ENCODE data around the gene GGTLC2.

GGTLC2 gene

DNA sequence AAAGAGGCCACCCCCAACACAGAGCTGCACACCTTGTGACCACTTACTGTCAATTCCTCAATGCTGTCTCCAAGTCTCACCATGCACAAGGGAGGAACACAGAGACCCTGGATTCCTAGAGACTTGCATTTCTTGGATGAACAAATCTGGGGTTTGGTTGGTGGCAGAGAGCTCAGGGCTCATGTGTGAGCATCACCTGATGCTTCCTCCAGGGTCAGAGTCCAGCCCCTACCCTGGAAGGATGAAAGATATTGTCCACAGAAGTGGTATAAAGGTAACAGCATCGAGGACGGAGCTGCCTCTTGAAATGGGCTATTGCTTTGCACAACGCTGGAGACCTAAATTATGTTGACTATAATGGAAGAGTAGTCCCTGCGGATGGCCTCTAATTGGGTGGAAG lies 36.0 kb downstream of the GGTLC2 start:
- H3K9ac ChIP-seq (ENCODE audit: low read length): no peak overlapping the region
- TF ChIP-seq CTCF (IDR thresholded peaks at IDR 0.05; ENCODE audit: low read depth, low read length) (no peak), EZH2phosphoT487 (IDR thresholded peaks at IDR 0.05; ENCODE audit: low read depth) (no peak)
- H4K20me1 ChIP-seq (ENCODE audit: insufficient read depth, low read length): no peaks in the 10 kb centered on the region
- no peak overlapping the region for H3K4me3 ChIP-seq (ENCODE audit: low read length)
- no peak overlapping the region for H2AFZ ChIP-seq (ENCODE audit: low read depth, low read length)
- H3K9me3 ChIP-seq (ENCODE audit: insufficient read depth, low read length): no peaks in the 10 kb centered on the region
- H3K27me3 ChIP-seq (ENCODE audit: low read depth, low read length): no peaks in the 10 kb centered on the region
- peaks cover 9% of the 10 kb centered on the region for H3K4me1 ChIP-seq (ENCODE audit: low read length)
- H3K36me3 ChIP-seq (replicated peaks; ENCODE audit: low read depth, low read length): no peaks in the 10 kb centered on the region
- H3K79me2 ChIP-seq (ENCODE audit: low read length): no peaks in the 10 kb centered on the region
- no peak overlapping the region for H3K4me2 ChIP-seq (ENCODE audit: low read length)
- no peak overlapping the region for H3K27ac ChIP-seq (ENCODE audit: low read length)

- H3K4me2 ChIP-seq (ENCODE audit: low read length): no peak overlapping the region
These were observed 36.9 kb downstream of the GGTLC2 start for GRCh38 chr22:22681221-22681739.

DNA sequence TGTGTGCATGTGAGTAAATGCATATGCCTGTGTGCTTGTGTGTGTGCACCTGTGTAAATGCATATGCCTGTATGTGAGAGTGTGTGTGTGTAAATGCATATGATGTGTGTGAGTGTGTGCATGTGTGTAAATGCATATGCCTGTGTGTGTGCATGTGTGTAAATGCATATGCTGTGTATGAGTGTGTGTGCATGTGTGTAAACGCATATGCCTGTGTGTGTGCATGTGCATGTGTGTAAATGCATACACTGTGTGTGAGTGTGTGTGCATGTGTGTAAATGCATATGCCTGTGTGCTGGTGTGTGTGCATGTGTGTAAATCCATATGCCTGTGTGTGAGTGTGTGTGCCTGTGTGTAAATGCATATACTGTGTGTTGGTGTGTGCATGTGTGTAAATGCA lies 37.8 kb downstream of the GGTLC2 start:
- no peak for TF ChIP-seq CTCF (IDR thresholded peaks at IDR 0.05; ENCODE audit: low read depth, low read length)
- no peak for TF ChIP-seq EZH2phosphoT487 (IDR thresholded peaks at IDR 0.05; ENCODE audit: low read depth)
- peaks cover 27% of the 10 kb centered on the region for H3K4me1 ChIP-seq (ENCODE audit: low read length)
- no peak overlapping the region for H3K4me3 ChIP-seq (ENCODE audit: low read length)
- H3K4me2 ChIP-seq (ENCODE audit: low read length): no peak overlapping the region
- no peaks in the 10 kb centered on the region for H3K36me3 ChIP-seq (replicated peaks; ENCODE audit: low read depth, low read length)
- no peak overlapping the region for H3K9ac ChIP-seq (ENCODE audit: low read length)
- H3K9me3 ChIP-seq (ENCODE audit: insufficient read depth, low read length): no peaks in the 10 kb centered on the region
- H3K27ac ChIP-seq (ENCODE audit: low read length): no peak overlapping the region
- no peak overlapping the region for H2AFZ ChIP-seq (ENCODE audit: low read depth, low read length)
- H4K20me1 ChIP-seq (ENCODE audit: insufficient read depth, low read length): no peaks in the 10 kb centered on the region
- H3K79me2 ChIP-seq (ENCODE audit: low read length): no peaks in the 10 kb centered on the region
- H3K27me3 ChIP-seq (ENCODE audit: low read depth, low read length): no peaks in the 10 kb centered on the region

More at GRCh38 chr22:22681221-22681739, 36.9 kb downstream of the GGTLC2 start:
- no peaks in the 10 kb centered on the region for H3K27me3 ChIP-seq (ENCODE audit: low read depth, low read length)
- no peak overlapping the region for H2AFZ ChIP-seq (ENCODE audit: low read depth, low read length)
- no peak for TF ChIP-seq EZH2phosphoT487 (IDR thresholded peaks at IDR 0.05; ENCODE audit: low read depth)
- no peak for TF ChIP-seq CTCF (IDR thresholded peaks at IDR 0.05; ENCODE audit: low read depth, low read length)
- no peaks in the 10 kb centered on the region for H3K36me3 ChIP-seq (replicated peaks; ENCODE audit: low read depth, low read length)
- peaks cover 18% of the 10 kb centered on the region for H3K4me1 ChIP-seq (ENCODE audit: low read length)
- H4K20me1 ChIP-seq (ENCODE audit: insufficient read depth, low read length): no peaks in the 10 kb centered on the region
- H3K79me2 ChIP-seq (ENCODE audit: low read length): no peaks in the 10 kb centered on the region
- H3K4me3 ChIP-seq (ENCODE audit: low read length): no peak overlapping the region
- no peak overlapping the region for H3K9ac ChIP-seq (ENCODE audit: low read length)
- no peak overlapping the region for H3K27ac ChIP-seq (ENCODE audit: low read length)
- no peaks in the 10 kb centered on the region for H3K9me3 ChIP-seq (ENCODE audit: insufficient read depth, low read length)

- H3K27me3 ChIP-seq (ENCODE audit: low read depth, low read length): no peaks in the 10 kb centered on the region
- no peaks in the 10 kb centered on the region for H3K79me2 ChIP-seq (ENCODE audit: low read length)
- H3K9me3 ChIP-seq (ENCODE audit: insufficient read depth, low read length): no peaks in the 10 kb centered on the region
- H3K27ac ChIP-seq (ENCODE audit: low read length): no peak overlapping the region
- no peak overlapping the region for H3K9ac ChIP-seq (ENCODE audit: low read length)
- H3K4me2 ChIP-seq (ENCODE audit: low read length): no peak overlapping the region
- H3K4me1 ChIP-seq (ENCODE audit: low read length): peaks cover 32% of the 10 kb centered on the region
- H2AFZ ChIP-seq (ENCODE audit: low read depth, low read length): no peak overlapping the region
- H3K4me3 ChIP-seq (ENCODE audit: low read length): no peak overlapping the region
- no peak for TF ChIP-seq EZH2phosphoT487 (IDR thresholded peaks at IDR 0.05; ENCODE audit: low read depth)
- no peak for TF ChIP-seq CTCF (IDR thresholded peaks at IDR 0.05; ENCODE audit: low read depth, low read length)
- no peaks in the 10 kb centered on the region for H3K36me3 ChIP-seq (replicated peaks; ENCODE audit: low read depth, low read length)
- H4K20me1 ChIP-seq (ENCODE audit: insufficient read depth, low read length): no peaks in the 10 kb centered on the region
These were observed 38.6 kb downstream of the GGTLC2 start for GRCh38 chr22:22682807-22683667.
